ENCODE results near the gene DGKB.

The DGKB gene

GRCh38 chr7:14818871-14819270, 83.7 kb downstream of the DGKB start:
- no peak overlapping the region for H3K4me3 ChIP-seq (ENCODE audit: low read length)

DNA sequence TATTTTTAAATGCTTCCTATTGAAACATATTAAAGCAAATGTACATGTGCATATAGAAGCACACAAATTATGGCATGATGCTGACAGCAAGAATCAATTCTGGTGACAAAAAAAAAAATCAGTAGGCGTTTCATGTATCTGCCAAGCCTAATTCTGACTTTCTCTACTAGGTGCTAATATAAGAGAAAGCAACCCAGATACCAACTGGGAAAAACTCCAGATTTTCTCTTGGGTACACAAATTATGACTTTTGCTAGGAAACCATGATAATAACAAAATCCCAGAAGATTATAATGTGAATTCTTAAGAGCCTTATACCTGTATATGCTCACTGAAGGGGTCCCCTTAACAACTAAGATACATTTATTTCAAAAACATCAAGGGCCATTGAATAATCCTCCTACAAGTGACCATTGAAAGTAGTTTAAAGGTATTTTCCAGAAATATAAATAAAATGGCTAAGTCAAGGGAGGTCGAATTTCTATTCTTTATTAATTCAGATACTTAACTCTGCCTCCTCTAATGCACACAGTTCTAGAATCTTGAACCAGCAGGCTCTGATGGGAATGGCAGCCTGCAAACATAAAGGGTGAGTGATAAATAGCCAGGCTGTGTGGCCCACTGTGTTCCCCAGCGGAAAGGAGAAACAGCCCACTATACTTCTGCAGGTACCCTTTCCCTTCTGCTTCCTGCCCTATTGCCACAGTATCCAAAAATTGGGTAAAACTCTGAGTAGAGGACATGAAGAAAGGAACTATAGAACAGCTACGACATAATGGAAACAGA, 84.5 kb downstream of the DGKB start:
- no peak for DNase-seq (ENCODE audit: low read depth)
- TF ChIP-seq, protein P1, sequence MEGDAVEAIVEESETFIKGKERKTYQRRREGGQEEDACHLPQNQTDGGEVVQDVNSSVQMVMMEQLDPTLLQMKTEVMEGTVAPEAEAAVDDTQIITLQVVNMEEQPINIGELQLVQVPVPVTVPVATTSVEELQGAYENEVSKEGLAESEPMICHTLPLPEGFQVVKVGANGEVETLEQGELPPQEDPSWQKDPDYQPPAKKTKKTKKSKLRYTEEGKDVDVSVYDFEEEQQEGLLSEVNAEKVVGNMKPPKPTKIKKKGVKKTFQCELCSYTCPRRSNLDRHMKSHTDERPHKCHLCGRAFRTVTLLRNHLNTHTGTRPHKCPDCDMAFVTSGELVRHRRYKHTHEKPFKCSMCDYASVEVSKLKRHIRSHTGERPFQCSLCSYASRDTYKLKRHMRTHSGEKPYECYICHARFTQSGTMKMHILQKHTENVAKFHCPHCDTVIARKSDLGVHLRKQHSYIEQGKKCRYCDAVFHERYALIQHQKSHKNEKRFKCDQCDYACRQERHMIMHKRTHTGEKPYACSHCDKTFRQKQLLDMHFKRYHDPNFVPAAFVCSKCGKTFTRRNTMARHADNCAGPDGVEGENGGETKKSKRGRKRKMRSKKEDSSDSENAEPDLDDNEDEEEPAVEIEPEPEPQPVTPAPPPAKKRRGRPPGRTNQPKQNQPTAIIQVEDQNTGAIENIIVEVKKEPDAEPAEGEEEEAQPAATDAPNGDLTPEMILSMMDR (conservative IDR thresholded peaks at IDR 0.05; ENCODE audit: low read length): no peak
- no peak overlapping the region for H3K4me3 ChIP-seq (ENCODE audit: low read length)

More at GRCh38 chr7:14818871-14819270, 83.7 kb downstream of the DGKB start:
- TF ChIP-seq, protein P1 (conservative IDR thresholded peaks at IDR 0.05; ENCODE audit: low read length): no peak
- no peak for DNase-seq (ENCODE audit: low read depth)

DNA sequence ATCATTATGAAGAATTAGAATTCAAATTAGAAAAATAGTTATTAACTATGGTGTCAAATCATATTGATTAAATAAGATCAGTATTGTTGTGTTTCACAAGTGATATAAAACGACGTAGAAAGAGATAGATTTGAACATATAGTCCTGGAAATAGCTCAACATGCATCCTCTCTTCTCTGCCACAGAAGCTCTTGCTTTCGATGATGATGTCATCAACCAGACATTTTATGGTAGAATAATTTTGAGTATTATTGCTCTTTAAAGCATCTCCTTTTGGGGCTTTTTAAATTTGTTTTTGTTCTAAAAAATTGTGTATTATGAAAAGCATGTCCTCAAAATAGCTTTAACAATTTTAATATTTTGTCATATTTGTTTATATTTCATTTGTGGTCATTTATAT, 95.0 kb downstream of the DGKB start:
- DNase-seq (ENCODE audit: low read depth): no peak
- TF ChIP-seq, protein P1 (conservative IDR thresholded peaks at IDR 0.05; ENCODE audit: low read length): no peak

GRCh38 chr7:14806891-14807290, 95.7 kb downstream of the DGKB start:
- H3K4me3 ChIP-seq (ENCODE audit: low read length): no peak overlapping the region
- peak; percentile 71 for DNase-seq (ENCODE audit: low read depth)
- TF ChIP-seq, protein P1 (conservative IDR thresholded peaks at IDR 0.05; ENCODE audit: low read length): no peak

More for the DNA sequence above, 95.0 kb downstream of the DGKB start:
- H3K4me3 ChIP-seq (ENCODE audit: low read length): no peak overlapping the region

GRCh38 chr7:14805105-14805719, 97.3 kb downstream of the DGKB start:
- no peak overlapping the region for H3K4me3 ChIP-seq (ENCODE audit: low read length)
- no peak for DNase-seq (ENCODE audit: low read depth)
- TF ChIP-seq, protein P1 (conservative IDR thresholded peaks at IDR 0.05; ENCODE audit: low read length): no peak

DNA sequence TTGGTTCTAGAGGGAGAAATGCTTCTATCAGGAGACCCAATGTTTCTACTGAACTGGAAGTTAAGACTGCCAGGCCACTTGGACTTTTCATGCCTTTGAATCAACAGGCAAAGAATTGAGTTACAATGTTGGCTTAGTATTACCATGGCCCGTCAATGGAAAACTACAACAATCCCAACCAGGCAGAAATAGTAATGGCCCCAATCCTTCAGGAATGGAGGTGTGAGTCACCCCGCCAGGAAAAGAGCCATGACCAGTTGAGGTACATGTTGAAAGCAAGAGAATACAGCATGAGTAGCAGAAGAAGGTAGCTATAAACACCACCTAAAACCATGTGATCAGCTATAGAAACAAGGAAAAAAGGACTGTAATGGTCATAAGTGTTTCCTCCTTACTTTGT, 101.9 kb downstream of the DGKB start:
- H3K4me3 ChIP-seq (ENCODE audit: low read length): no peak overlapping the region
- DNase-seq (ENCODE audit: low read depth): no peak
- TF ChIP-seq, protein P1 (conservative IDR thresholded peaks at IDR 0.05; ENCODE audit: low read length): no peak

DNA sequence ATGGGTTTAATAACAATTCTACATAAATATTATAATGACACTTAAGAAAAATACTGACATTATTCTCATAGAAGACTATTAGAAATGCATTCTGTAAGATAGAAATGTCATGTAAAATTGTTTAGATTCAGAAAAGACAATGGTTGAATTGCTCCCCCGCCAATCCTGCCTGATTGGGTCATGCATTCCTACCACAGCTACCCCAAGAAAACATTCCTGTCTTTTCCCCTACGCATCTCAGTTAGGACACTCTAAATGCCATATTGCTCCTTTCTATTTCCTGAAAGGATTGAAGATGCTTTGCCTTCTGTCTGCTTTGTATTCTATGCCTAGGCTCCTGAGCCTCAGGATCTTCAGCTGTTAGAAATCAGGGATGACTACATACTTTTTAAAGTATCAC, 109.4 kb downstream of the DGKB start:
- TF ChIP-seq, protein P1 (conservative IDR thresholded peaks at IDR 0.05; ENCODE audit: low read length): no peak
- no peak for DNase-seq (ENCODE audit: low read depth)

More for the DNA sequence above, 109.4 kb downstream of the DGKB start:
- H3K4me3 ChIP-seq (ENCODE audit: low read length): no peak overlapping the region
